HK-2 (cell line): Measurements from ENCODE around the gene CDK12.

ENCODE experiments used
- DNase-seq: peaks from one replicate; pipeline ENCODE4 v3.0.0-alpha.2; 2018; ENCODE audit not compliant: unreplicated experiment

The CDK12 gene

GRCh38 chr17:39549747-39550573 is 88.7 kb downstream of the CDK12 start:
- DNase-seq: no peak

- DNase-seq: no peak
These were observed 90.6 kb downstream of the CDK12 start for GRCh38 chr17:39551879-39552278.

DNA sequence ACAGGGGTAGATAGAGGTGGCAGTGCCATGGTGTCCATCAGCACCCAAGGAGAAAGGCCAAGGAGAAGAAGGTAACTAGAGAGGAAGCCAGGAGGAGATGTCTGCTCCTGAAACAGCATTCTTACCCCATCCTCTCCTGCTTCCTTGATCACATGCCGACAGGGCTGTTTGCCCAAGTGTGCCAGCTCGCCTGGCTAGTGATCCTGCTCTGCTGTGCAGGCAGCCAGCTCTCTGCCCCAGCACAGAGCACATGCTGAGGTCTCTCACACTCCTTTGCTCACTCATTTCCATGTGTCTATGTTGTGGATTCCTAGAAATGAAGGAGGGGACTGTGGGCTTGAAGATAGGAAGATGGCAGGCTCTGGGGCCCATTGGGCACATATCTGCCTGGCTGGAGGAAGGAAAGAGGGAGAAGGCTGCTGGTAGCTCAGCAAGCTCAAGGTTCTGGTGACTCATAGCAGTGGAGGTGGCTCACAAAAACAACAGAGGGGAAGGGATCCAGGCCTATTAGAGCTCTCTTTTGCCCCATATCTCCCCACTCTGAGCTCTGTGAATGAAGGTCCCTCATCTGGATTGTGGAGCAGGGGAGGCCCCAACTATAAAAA is 92.2 kb downstream of the CDK12 start:
- no peak for DNase-seq

DNA sequence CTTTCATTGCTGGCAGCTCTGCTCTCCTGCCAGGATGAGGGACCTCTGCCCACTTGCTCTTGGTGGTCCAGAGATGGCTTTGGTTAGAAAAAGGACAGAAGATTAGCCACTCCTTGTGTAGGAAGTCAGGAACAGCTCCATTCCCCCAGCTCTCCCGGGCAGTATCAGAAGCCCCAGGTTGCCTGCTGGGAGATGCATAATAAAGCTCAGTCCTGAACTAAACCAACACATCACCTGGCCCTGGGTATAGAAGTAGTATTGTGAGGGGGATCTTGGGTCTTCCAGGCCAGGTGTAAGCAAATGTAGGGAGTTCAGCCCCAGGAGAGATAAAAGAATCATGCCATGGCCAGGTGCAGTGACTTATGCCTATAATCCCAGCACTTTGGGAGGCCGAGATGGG is 94.1 kb downstream of the CDK12 start:
- DNase-seq: no peak

GRCh38 chr17:39556423-39556822 is 95.1 kb downstream of the CDK12 start:
- no peak for DNase-seq

- no peak for DNase-seq
These were observed 101.1 kb downstream of the CDK12 start for GRCh38 chr17:39562395-39562794.

DNA sequence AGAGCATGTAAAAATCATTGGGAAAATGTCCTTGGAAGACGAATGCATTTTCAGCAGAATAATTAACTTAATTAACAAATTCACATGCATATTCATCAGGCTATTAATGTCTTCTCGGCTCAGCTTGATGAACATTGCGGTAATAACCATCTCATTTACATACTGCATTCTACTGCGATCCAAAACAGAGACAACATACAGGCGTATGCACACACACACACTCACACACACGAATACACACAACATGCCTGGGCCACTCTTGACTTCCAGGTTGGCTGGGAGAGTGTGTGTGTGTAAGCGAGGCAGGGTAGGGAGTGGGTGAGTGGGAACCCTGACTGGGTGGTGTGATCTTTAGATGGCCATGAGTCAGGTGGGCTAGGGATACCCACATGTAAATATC is 101.7 kb downstream of the CDK12 start:
- no peak for DNase-seq

DNA sequence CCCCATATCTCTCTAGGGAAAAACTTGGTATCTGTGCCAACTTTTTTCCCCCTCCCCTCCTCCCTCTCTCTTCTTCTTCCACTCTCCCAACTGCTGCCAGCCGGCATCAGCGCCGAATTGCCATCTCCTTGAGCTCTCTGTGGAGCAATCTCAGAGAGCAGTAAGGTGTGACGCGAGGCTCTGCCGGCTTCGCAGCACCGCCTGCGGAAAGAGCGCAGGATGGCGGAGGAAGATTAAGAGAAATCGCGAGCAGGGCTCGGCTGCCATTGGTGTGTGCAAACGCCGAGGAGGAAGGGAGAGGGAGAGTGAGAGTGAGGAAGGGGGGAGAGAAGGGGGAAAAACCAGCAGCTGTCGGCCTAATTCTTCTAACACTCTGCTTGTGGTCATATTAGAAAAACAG is 102.2 kb downstream of the CDK12 start:
- no peak for DNase-seq

DNA sequence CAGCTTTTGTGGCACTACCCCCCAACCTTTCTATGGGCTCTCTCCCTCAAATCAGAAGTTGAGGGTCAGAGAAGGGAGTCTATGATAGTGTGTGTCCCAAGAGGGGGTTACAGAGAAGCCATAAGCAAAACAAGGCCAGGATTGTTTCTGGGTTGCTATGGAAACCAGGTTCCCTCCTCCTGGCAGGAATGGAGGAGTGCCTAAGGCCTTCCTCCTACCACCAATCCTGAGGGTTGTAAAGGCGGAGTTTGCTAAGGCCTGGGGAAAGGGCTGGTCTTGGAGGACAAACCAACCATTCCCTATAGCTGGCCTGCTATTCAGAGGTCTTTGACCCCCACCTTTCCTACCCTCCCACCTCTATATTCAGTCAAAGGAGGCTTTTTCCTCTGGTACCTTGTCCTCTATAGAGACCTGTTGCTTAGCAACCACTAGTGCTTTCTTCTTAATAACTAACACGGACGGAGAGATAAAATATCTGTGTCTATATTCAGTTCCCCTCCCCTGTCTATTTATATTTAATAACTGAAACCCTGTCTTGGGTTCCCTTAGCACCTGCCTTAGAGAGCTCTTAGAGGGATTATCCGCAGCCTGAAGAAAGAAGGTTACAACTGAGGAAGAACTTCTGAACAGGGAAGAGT is 103.0 kb downstream of the CDK12 start:
- no peak for DNase-seq

GRCh38 chr17:39566094-39566850 is 105.0 kb downstream of the CDK12 start:
- DNase-seq: no peak

DNA sequence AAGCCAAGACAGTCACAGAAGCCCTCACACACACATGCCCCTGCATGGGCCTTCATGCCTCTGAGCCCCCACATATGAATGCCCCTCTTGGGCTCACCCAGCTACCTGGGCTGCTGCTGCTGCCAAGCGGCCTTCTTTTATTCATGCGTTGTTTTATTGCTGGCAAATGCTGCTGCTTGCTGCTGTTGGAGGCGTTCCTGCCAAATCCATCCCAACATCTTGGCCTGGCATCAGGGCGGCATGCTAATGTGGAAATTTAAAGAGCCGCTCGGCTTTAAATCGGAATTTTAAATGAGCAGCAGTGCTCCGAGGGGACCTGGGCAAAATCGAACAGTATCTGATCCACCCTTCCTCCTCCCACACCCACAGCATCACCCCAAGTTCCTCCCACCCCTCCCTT is 107.4 kb downstream of the CDK12 start:
- no peak for DNase-seq

DNA sequence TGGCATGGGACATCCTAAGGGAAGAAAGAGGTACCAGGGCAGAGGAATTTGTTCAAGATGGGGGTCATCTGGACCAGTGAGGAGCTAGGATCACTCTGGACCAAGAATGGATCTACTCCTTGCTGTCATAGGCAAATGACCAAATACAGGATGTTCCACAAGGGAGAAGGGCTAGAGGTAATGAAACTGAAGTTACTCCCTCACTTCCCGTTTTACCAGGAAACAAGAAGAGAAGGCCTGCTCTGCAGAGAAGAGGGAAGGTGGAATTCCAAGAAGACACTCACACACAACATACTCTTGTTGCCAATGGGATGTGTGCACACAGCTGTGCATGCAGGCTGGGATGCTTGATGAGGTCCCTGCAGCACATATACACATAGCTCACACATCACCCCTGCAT is 107.8 kb downstream of the CDK12 start:
- DNase-seq: no peak

GRCh38 chr17:39572121-39572520 is 110.8 kb downstream of the CDK12 start:
- DNase-seq: no peak

GRCh38 chr17:39573447-39574298 is 112.4 kb downstream of the CDK12 start:
- DNase-seq: peak; percentile 72

- DNase-seq: no peak
These were observed 114.9 kb downstream of the CDK12 start for GRCh38 chr17:39576187-39576586.

DNA sequence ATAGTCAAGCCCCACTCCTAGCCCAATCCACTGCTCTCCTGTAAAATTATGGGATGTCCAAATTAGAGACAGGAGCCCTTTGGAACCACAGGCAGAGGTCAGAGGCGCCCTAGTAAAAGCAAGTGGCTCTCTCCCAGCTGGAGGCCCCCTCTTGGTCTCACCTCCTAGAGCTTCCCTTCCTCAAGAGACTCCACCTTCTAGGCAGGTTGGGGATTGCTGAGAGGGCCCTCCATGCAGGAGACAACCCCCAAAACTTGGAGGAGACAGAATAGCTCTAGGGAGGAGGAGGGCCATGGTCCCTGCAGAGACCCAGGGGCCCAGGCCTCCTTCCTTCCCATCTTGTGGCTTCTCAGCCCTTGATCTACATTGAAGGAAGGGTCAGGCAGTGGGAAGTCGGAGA is 117.0 kb downstream of the CDK12 start:
- no peak for DNase-seq

- no peak for DNase-seq
These were observed 118.2 kb downstream of the CDK12 start for GRCh38 chr17:39579318-39580081.

GRCh38 chr17:39580082-39580468 is 118.8 kb downstream of the CDK12 start:
- no peak for DNase-seq

GRCh38 chr17:39581071-39581758 is 119.9 kb downstream of the CDK12 start:
- no peak for DNase-seq

- DNase-seq: no peak
These were observed 120.4 kb downstream of the CDK12 start for GRCh38 chr17:39581759-39582085.
